Retinal pigment epithelial cell (primary cell): Measurements from ENCODE around the gene TNK1.

Experiments used
- DNase-seq: peaks from one replicate; pipeline ENCODE4 v3.0.0-alpha.2; 2010; ENCODE audit warnings: low read depth
- H3K4me3 ChIP-seq: 2 replicates; pipeline ENCODE4 v1.5.1; 2011; ENCODE audit warnings: mild to moderate bottlenecking, low read length, control low read depth, moderate library complexity
- TF ChIP-seq, protein P1 (sequence below): conservative IDR thresholded peaks from 2 replicates; pipeline ENCODE4 v1.5.1; 2011; ENCODE audit warnings: low read depth, low read length, control low read depth, inconsistent platforms

The TNK1 gene

DNA sequence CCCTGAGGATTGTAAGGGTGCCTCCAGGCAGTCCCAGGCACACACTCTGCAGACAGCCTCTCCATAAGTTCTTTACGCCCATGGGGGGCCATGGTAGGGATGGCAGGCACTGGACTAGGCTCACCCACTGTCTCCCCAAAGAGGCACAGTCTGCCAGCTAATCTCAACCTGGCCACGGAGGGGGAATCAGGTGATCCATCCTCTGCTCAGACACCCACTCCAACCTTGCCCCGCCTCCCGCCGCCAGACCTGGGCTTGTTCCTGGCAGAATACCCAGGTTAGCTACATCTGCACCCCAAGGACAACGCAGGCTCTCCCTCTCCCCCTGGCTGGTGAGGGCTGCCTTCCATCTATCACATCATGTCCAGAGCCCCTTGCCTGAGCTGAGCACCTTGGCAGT, 28.0 kb downstream of the TNK1 start:
- DNase-seq = no peak
- no peak overlapping the region for H3K4me3 ChIP-seq
- TF ChIP-seq, protein P1, sequence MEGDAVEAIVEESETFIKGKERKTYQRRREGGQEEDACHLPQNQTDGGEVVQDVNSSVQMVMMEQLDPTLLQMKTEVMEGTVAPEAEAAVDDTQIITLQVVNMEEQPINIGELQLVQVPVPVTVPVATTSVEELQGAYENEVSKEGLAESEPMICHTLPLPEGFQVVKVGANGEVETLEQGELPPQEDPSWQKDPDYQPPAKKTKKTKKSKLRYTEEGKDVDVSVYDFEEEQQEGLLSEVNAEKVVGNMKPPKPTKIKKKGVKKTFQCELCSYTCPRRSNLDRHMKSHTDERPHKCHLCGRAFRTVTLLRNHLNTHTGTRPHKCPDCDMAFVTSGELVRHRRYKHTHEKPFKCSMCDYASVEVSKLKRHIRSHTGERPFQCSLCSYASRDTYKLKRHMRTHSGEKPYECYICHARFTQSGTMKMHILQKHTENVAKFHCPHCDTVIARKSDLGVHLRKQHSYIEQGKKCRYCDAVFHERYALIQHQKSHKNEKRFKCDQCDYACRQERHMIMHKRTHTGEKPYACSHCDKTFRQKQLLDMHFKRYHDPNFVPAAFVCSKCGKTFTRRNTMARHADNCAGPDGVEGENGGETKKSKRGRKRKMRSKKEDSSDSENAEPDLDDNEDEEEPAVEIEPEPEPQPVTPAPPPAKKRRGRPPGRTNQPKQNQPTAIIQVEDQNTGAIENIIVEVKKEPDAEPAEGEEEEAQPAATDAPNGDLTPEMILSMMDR = no peak

DNA sequence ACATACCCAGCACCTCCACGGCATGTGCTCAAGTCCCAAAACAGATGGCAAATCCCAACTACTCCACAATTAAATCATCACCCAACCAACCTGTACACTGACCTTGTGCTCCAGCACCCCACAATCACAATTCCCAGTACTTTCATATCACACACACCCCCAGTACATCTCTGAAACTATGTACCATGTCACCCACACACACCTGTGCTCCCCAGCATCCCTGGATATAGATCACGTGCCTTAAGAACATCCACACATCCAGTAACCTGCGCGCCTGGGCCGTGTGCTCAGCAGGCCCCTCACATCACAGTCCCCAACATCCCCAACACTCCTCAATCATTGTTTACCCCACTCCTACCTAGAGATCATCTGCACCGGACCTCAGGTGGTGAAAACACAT, 28.8 kb downstream of the TNK1 start:
- TF ChIP-seq, protein P1 = no peak
- no peak overlapping the region for H3K4me3 ChIP-seq
- DNase-seq = no peak

DNA sequence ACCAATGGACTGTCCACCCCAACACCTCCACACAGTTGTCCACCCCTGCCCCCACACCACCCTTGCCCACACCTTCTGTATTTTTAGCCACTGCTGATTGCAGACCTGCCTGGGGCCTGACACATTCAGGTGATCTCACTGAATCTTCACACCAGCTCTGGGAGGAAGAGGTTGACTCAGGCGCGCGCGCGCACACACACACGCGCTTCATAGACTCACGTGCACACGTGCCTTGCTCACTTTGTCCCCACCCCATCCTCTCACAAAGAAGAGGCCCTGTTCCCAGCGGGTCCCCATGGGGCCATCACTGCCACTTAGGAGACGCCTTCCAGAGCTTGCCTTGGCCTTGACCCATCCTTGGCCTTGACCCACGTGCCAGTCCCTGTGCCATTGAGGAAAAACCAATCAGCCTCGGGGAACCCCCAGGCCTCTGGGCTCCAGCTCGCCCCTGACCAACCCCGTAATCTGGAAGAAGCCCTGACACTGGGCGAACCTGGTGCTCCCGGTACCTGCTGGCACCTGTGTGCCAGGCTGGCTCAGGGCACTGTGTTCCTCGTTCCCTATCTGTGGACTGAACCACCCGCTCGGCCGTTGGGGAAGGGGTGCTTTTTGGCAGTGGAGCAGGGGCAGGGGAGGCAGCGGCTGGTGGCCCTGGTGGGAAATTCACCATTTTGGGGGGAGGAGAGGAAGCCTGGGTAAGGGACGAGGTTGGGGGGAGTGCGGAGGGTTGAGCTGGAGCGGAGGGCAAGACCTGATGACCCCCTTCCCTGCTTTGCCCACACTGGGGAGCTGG, 29.9 kb downstream of the TNK1 start:
- DNase-seq = no peak
- H3K4me3 ChIP-seq = no peak overlapping the region
- TF ChIP-seq, protein P1 = no peak

DNA sequence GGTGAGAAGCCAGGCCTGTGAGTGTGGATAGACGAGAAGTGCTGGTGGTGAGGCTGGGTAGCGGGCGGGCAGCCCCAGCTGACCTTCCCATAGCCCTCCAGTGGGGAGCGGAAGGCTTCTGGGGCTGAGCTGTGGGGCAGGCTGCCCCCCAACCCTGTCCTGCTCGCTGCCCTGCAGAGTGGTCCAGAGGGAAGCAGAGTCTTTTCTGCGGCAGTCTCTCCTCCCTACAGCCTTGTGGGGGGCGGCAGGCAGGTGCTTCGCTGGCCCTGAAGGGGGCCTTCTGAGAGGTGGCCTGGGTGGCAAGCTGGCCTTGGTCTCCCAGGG, 30.5 kb downstream of the TNK1 start:
- no peak for DNase-seq
- TF ChIP-seq, protein P1 = no peak
- no peak overlapping the region for H3K4me3 ChIP-seq

DNA sequence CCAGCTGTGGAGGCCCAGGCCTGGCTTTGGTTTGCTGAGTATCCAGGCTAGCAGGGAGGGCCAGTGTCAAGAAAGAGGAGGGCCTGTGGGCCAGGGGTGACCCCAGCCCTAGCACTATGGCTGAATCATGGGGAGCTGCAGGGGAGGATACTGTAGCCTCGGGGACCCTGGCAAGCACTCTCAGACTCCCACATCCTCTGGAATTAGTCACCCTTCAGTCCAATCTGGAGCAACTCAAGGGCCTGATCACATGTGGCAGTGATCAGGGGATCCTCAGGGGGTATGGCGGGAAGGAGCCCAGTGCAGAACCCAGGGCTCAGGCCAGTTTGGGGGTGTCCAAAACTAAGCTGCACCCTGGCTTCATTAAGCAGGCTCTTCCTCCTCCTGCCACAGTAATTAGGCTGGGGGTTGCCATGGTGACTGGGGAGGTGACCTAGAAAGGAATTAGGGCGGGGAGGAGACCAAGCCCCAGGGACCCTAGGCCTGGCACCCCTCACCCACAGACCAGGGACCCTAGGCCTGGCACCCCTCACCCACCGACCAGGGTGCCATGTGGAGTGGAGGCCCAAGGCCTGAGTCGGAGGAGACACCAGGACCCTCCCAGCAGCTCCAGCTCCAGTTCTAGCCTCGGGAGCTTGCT, 32.6 kb downstream of the TNK1 start:
- no peak overlapping the region for H3K4me3 ChIP-seq
- TF ChIP-seq, protein P1 = no peak
- DNase-seq = no peak

DNA sequence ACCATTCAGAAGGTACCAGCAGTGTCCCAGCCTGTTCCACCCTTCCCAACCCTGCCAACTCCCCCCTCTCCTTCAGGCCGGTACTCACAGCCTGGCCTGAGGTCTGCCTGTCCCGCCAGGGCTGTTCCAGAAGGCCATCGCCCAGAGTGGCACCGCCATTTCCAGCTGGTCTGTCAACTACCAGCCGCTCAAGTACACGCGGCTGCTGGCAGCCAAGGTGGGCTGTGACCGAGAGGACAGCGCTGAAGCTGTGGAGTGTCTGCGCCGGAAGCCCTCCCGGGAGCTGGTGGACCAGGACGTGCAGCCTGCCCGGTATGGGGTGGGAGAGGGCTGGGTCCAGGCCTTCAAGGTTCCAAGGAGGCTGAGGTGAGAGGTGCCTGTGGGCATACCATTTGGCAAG, 33.9 kb downstream of the TNK1 start:
- no peak for DNase-seq
- TF ChIP-seq, protein P1 = no peak
- H3K4me3 ChIP-seq = no peak overlapping the region

DNA sequence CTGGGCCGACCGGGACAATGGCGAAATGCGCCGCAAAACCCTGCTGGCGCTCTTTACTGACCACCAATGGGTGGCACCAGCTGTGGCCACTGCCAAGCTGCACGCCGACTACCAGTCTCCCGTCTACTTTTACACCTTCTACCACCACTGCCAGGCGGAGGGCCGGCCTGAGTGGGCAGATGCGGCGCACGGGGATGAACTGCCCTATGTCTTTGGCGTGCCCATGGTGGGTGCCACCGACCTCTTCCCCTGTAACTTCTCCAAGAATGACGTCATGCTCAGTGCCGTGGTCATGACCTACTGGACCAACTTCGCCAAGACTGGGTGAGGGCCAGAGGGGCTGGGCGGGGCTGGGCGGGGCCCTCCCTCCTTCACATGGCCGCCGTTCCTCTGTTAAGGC, 34.9 kb downstream of the TNK1 start:
- TF ChIP-seq, protein P1 = no peak
- H3K4me3 ChIP-seq = no peak overlapping the region
- no peak for DNase-seq
